Right cardiac atrium (tissue), 5 donors: ENCODE measurements around the gene DESI1. TPM values are rescaled to one million over a fixed set of nuclear protein-coding genes. Genes with fewer than 3 reads are reported as not detected.
"Not testable (repeated sequence)": the region's sequence is repeated elsewhere in the genome, so short reads cannot be mapped to it uniquely, and the experiment has no call there.

ENCODE experiments used
- ATAC-seq, 2 donors: fragments of 200-7000 bp; cut with Tn5 transposase; one replicate each; pipeline versions ENCODE4 v1.8.0 to v1.9.1; 2020; ENCODE audit warnings: moderate library complexity in 2 of 2, mild to moderate bottlenecking in 1 of 2
- DNase-seq, 3 donors: peaks; one replicate each; pipeline ENCODE4 v3.0.0-alpha.2; 2020
- H3K27ac ChIP-seq: one replicate; pipeline ENCODE4 v1.5.1; 2013; ENCODE audit warnings: mild to moderate bottlenecking, low read length, control low read depth, moderate library complexity
- H3K27me3 ChIP-seq: one replicate; pipeline ENCODE4 v1.6.1; 2013; ENCODE audit not compliant: control insufficient read depth, insufficient read depth
- H3K4me1 ChIP-seq: one replicate; pipeline ENCODE4 v1.6.1; 2013; ENCODE audit warnings: low read length; ENCODE audit not compliant: control insufficient read depth, insufficient read depth
- H3K4me3 ChIP-seq: one replicate; pipeline ENCODE4 v1.5.1; 2013; ENCODE audit warnings: low read length, control low read depth
- H3K9me3 ChIP-seq: one replicate; pipeline ENCODE4 v1.6.1; 2013; ENCODE audit warnings: low read length; ENCODE audit not compliant: control insufficient read depth
- WGBS: extraction: QIAGEN DNeasy Blood & Tissue Kit; methylation state at CpG from one replicate; pipeline ENCODE4 v1.1.7; 2013; 5-methylcytosine and 5-hydroxymethylcytosine counted together
- intact Hi-C, 4 donors: fragments of 100-400 bp; cut with DNase I; formaldehyde crosslinking; loops; one replicate each; pipeline versions ENCODE4 v1.11.0 to v1.14.0; 2022 to 2023
- polyA plus RNA-seq: library from polyadenylated mRNA; stranded (reverse); fragments of 200-250 nt; gene quantifications from one replicate; pipeline ENCODE4 v1.2.3, GENCODE V29; 2013
- total RNA-seq, 4 donors: library from RNA; stranded (reverse); fragmentation: NEBNext Ultra II Directional; extraction: Animal tissue kit (Norgen Biotek cat#: 25700); gene quantifications; one replicate each; pipeline ENCODE4 v1.2.1, GENCODE V29; 2021
- donor health status: healthy with polysubstance abuse.
- donor health status: DM: no; HTN: yes; CAD: no.
- donor health status: DM: no; HTN: no; CAD: no.
- donor health status: DM: no; HTN: yes; CAD: no; lungs with severe emphysema.
- donor health status: DM: yes; HTN: yes; CAD: no.

The DESI1 gene
- total and polyA plus RNA-seq, 5 donors = 56.5 to 90.7 (median 86.4) TPM

DNA sequence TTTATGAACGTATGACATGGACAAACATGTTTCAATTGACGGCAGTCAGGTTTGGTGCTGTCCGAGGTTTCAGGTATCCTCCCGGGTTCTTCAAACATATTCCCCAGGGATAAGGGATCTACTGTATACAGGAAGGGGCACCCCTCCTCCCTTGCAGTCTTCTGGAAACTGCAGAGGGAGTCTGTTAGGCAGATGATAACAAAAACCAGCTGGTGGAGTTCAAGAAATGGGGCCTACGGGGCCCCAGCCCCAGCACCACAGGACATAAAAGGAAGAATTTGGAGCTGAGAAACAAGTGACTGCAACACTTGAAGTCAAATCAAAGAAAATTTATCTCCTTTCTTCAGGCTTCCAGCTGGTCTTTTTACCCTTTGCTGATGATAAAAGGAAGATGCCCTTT is 35.7 kb upstream of the DESI1 start:
- intact Hi-C loops = no loop called here
- 53% methylated on average over 5 of the region's 5 CpGs for WGBS
- DNase-seq = no peak
- H3K4me3 ChIP-seq = no peak overlapping the region
- no peaks in the 10 kb centered on the region for H3K9me3 ChIP-seq
- no peaks in the 10 kb centered on the region for H3K27me3 ChIP-seq
- H3K27ac ChIP-seq = no peak overlapping the region
- H3K4me1 ChIP-seq = no peaks in the 10 kb centered on the region
- no peak for ATAC-seq

DNA sequence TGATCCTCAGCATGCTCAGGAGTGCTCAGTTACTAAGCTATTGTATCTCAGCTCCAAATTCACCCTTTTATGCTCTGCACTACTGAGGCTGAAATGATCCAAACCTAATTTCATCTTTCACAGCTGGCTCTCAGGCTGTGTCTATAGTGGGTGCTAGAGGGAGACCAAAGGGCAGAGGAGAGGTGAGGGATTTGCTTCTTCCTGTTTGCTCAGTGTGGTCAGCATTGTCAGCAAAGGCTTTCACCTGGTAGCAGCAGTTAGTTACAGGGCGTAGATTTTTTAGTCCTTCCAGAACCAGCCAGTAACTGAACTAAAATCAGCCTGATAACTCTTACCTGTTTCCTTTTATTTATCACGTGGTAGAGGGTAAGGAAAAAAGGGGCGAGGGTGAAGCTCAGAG is 33.5 kb upstream of the DESI1 start:
- ATAC-seq = no peak
- no peaks in the 10 kb centered on the region for H3K27me3 ChIP-seq
- no peak overlapping the region for H3K4me3 ChIP-seq
- no peak for DNase-seq
- no peak overlapping the region for H3K27ac ChIP-seq
- no peaks in the 10 kb centered on the region for H3K4me1 ChIP-seq
- WGBS = 92% methylated on average over 3 of the region's 3 CpGs
- intact Hi-C loops = no loop called here
- no peaks in the 10 kb centered on the region for H3K9me3 ChIP-seq

DNA sequence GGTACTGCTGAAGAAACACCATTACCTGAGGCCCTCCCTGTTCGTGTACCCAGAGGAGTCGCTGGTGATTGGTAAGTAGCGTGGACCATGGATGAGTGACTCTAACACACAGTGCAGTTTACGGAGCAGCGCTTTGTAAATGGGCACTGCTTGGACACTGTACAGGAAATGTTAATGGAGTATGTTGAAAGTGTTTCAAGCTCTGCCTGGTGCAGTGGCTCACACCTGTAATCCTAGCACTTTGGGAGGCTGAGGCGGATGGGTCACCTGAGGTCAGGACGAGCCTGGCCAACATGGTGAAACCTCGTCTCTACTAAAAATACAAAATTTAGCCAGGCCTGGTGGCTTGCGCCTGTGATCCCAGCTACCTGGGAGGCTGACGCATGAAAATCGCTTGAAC is 30.0 kb upstream of the DESI1 start:
- no peak overlapping the region for H3K27ac ChIP-seq
- ATAC-seq (no peak), DNase-seq (no peak)
- no peaks in the 10 kb centered on the region for H3K4me1 ChIP-seq
- H3K9me3 ChIP-seq = no peaks in the 10 kb centered on the region
- intact Hi-C loops = no loop called here
- WGBS = 94% methylated on average over 11 of the region's 11 CpGs
- H3K27me3 ChIP-seq = no peaks in the 10 kb centered on the region
- H3K4me3 ChIP-seq = no peak overlapping the region

DNA sequence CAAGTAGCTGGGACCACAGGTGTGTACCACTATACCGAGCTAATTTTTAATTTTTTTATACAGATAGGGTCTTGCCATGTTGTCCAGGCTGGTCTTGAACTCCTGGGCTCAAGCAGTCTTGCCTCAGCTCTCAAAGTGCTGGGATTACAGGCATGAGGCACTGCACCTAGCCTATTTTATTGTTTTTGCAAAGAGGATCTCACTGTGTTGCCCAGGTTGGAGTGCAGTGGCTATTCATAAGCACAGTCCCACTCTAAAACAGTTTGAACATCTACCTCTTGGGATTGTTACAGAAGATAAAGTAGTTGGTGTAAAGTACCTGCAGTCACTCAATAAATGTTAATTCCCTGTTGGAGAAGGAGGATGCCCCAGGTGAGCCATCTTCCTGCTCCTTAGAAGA is 29.4 kb upstream of the DESI1 start:
- intact Hi-C loops = no loop called here
- Histone ChIP-seq H3K27ac (no peak overlapping the region), H3K4me1 (no peaks in the 10 kb centered on the region), H3K9me3 (no peaks in the 10 kb centered on the region), H3K4me3 (no peak overlapping the region), H3K27me3 (no peaks in the 10 kb centered on the region)
- DNase-seq (no peak), ATAC-seq (no peak)
- WGBS = 96% methylated on average over 1 of the region's 1 CpG

DNA sequence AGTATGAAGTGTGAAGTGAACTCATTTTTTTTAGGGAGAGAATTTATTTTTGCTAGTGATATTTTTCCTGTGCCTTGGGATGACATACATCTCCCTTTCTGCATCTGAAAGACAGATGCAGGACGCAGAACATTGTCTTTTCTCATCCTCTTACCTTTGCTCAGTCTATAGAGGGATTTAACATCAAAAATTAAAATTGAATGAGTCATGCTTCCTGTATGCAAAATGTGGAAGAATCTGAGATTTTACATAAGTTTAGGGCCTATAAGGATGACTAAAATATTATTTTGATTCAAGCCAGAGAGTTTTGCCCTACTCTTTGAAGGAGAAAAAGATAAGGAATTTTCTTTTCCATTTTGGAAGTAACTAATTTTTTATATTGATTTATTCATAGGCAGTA is 27.6 kb upstream of the DESI1 start:
- intact Hi-C loops = no loop called here
- ATAC-seq = no peak
- Histone ChIP-seq H3K27ac (no peak overlapping the region), H3K9me3 (no peaks in the 10 kb centered on the region), H3K4me1 (no peaks in the 10 kb centered on the region), H3K4me3 (no peak overlapping the region), H3K27me3 (no peaks in the 10 kb centered on the region)
- DNase-seq = no peak
- WGBS = 94% methylated on average over 1 of the region's 1 CpG

DNA sequence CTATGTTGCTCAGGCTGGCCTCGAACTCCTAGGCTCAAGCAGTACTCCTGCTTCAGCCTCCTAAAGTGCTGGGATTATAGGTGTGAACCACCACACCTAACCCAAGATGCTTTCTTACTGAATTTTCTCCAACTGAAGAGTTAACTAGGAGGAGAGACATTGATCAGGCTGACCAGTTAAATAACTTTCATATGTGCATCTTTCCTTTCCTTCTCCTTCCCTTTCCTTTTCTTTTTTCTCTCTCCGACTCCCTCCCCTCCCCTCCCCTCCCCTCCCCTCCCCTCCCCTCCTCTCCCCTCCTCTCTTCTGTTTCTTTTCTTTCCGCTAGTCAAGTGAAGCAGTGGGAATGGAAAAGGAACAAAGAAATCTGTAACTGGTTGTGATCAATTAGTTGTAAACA is 26.9 kb upstream of the DESI1 start:
- H3K27ac ChIP-seq = no peak overlapping the region
- H3K27me3 ChIP-seq = no peaks in the 10 kb centered on the region
- ATAC-seq = no peak
- H3K4me3 ChIP-seq = no peak overlapping the region
- WGBS = 92% methylated on average over 3 of the region's 3 CpGs
- DNase-seq = no peak
- H3K9me3 ChIP-seq = no peaks in the 10 kb centered on the region
- H3K4me1 ChIP-seq = no peaks in the 10 kb centered on the region
- intact Hi-C loops = no loop called here

DNA sequence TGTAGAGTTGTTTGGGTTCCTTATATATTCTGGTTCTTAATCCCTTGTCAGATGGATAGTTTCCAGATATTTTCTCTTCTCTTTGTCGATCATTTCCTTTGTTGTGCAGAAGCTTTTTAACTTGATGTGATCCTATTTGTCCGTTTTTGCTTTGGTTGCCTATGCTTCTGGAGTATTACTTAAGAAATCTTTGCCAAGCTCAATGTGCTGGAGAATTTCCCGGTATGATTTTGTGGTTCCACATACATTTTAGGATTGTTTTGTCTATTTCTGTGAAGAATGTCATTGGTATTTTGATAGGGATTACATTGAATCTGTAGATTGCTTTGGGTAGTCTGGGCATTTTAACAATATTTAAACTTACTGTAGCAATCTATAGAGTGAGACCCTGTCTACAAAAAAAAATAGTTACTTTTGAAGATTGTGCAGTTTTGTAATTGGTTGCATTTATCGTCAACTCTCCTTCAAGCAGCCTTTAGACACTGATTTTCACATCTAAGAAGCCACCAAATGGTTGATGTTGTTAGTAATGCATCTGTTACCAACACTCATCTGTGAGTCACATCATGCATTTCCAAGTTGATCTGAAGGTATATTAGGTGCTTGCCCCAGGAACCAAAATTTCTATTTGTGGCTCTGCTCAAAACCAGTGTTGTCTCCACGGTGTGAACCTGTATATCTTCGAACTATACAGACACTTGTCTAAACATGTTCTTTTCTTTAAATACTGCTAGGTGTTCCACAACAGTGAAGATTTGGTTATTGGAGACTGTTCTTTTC is 21.7 kb upstream of the DESI1 start:
- Histone ChIP-seq H3K4me3 (no peak overlapping the region), H3K4me1 (peaks cover 2% of the 10 kb centered on the region), H3K27me3 (no peaks in the 10 kb centered on the region), H3K27ac (no peak overlapping the region), H3K9me3 (no peaks in the 10 kb centered on the region)
- no peak for ATAC-seq
- no peak for DNase-seq
- intact Hi-C loops = no loop called here
- WGBS = 87% methylated on average over 6 of the region's 6 CpGs

DNA sequence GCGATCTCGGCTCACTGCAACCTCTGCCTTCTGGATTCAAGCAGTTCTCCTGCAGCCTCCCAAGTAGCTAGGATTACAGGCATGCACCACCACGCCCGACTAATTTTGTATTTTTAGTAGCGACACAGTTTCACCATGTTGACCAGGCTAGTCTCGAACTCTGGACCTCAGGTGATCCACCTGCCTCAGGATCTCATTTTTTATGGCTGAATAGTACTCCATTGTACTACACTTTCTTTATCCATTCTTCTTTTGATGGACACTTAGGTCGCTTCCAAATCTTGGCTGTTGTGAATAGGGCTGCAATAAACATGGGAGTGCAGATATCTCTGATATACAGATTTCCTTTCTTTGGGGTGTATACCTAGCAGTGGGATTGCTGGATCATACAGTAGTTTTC is 21.0 kb upstream of the DESI1 start:
- Histone ChIP-seq H3K4me3 (no peak overlapping the region), H3K9me3 (no peaks in the 10 kb centered on the region), H3K27ac (no peak overlapping the region), H3K4me1 (peaks cover 2% of the 10 kb centered on the region), H3K27me3 (no peaks in the 10 kb centered on the region)
- DNase-seq = no peak
- WGBS = 98% methylated on average over 7 of the region's 7 CpGs
- ATAC-seq = no peak
- intact Hi-C loops = no loop called here

DNA sequence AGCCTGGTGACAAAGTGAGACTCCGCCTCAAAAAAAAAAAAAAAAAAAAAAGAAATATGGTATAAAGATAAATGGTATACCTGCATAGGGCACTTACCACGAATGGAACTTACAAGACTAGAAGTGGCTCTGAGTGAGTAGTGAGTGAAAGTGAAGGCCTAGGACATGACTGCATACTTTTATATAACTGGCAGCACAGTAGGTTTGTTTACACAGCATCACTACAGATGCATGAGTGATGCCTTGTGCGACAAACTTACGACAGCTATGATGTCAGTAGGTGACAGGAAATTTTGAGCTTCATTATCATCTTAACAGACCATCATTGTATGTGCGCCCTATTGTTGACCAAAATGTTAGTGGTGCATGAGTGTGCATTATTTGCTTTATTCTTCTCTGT is 17.9 kb upstream of the DESI1 start:
- Histone ChIP-seq H3K4me3 (no peak overlapping the region), H3K9me3 (no peaks in the 10 kb centered on the region), H3K27me3 (no peaks in the 10 kb centered on the region), H3K27ac (no peak overlapping the region), H3K4me1 (peaks cover 2% of the 10 kb centered on the region)
- intact Hi-C loops = no loop called here
- WGBS = 84% methylated on average over 5 of the region's 5 CpGs
- ATAC-seq = no peak
- DNase-seq = no peak

DNA sequence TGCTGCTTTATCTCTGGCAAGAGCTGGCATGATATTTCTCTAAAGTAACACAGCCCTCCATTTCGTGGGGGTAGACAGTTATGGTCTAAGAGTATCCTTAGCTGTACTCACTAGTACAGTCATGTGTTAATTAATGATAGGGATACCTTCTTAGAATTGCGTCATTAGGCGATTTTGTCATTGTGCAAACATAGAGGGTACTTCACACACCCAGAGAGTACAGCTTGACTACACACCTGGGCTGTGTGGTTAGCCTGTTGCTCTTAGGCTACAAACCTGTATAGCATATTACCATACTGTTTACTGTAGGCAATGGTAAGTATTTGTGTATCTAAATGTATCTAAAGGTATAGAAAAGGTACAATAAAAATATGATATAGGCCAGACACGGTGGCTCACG is 17.3 kb upstream of the DESI1 start:
- DNase-seq (no peak), ATAC-seq (no peak)
- intact Hi-C loops = no loop called here
- Histone ChIP-seq H3K4me1 (peaks cover 2% of the 10 kb centered on the region), H3K9me3 (no peaks in the 10 kb centered on the region), H3K27me3 (no peaks in the 10 kb centered on the region), H3K27ac (no peak overlapping the region), H3K4me3 (no peak overlapping the region)
- WGBS = 90% methylated on average over 5 of the region's 5 CpGs

DNA sequence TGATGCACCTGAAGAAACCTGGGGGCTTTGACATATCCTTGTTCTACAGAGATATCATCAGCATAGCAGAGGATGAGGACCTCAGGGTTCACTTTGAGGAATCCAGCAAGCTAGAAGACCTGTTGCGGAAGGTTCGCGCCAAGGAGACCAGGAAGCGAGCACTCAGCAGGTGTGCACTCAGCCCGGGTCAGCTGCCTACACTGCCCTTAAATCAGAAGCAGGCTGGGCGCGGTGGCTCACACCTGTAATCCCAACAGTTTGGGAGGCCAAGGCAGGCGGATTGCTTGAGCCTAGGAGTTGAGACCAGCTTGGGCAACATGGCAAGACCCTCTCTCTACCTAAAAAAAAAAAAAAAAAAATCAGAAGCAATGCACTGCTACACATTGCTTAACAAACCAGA is 16.8 kb upstream of the DESI1 start:
- intact Hi-C loops, DNase-seq, H3K27ac ChIP-seq, H3K4me3 ChIP-seq, ATAC-seq, H3K9me3 ChIP-seq, H3K27me3 ChIP-seq, H3K4me1 ChIP-seq: not testable (repeated sequence)
- 97% methylated on average over 8 of the region's 8 CpGs for WGBS

DNA sequence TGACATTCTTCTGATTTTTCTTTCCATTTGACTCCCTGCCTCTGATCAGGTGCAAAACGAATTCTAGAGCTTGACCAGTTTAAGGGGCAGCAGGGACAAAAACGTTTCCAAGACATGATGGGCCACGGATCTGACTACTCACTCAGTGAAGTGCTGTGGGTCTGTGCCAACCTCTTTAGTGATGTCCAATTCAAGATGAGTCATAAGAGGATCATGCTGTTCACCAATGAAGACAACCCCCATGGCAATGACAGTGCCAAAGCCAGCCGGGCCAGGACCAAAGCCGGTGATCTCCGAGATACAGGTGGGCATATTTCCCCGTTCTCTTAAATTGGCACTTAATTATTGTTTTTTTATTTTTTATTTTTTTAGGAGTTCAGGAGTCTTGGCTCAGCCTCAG is 15.6 kb upstream of the DESI1 start:
- no peak overlapping the region for H3K4me3 ChIP-seq
- H3K27me3 ChIP-seq = no peaks in the 10 kb centered on the region
- DNase-seq (peak; percentile 30 to 63 (median 62)), ATAC-seq (peak; percentile 82 to 85)
- peaks cover 2% of the 10 kb centered on the region for H3K4me1 ChIP-seq
- intact Hi-C loops = no loop called here
- WGBS = 57% methylated on average over 7 of the region's 7 CpGs
- no peaks in the 10 kb centered on the region for H3K9me3 ChIP-seq
- H3K27ac ChIP-seq = peak overlapping the region; percentile 84
